MV-4-11 (cell line): ENCODE measurements around the gene FN3K.

Source experiments
- DNase-seq: peaks from one replicate; lab custom pipeline; 2025; lab: John Stamatoyannopoulos, UW

Gene FN3K

DNA sequence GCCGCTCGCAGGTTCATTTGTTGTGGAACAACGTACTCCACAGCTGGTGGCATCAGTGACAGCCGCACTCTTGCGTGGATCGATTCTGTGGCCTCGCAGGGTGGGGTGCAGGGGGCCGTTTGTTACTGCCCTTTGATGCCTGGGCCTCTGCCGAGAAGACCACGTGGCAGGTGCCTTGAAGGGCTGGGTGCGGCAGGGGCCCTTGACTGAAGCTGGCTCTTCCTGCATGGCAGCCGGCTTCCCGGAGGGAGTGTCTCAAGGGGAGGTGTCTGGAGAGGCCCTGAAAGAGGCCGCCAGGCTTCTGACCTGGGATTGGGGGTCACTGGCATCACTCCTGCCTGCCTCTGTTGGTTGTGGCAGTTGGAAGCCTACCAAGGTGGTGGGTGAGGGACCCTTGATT lies 60.2 kb downstream of the FN3K start:
- no peak for DNase-seq

DNA sequence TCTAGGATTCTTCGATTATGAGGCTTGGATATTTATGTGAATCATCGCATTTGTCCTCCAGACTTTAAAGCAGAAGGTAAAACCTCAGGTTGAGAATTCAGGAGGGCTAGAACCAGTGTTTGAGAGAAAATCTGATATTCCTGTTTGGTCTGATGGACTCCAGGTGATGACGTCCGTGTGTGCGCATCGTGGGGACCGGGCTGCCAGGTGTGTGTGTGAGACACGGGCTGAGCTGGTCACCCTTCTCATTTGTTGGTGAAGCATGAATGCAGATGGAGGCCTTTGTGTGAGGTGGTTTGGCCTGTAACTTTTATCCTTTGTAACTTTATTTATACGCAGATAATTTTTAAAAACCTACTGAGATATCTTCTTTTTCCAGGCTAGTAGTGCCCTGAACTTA lies 61.6 kb downstream of the FN3K start:
- DNase-seq, result no peak

DNA sequence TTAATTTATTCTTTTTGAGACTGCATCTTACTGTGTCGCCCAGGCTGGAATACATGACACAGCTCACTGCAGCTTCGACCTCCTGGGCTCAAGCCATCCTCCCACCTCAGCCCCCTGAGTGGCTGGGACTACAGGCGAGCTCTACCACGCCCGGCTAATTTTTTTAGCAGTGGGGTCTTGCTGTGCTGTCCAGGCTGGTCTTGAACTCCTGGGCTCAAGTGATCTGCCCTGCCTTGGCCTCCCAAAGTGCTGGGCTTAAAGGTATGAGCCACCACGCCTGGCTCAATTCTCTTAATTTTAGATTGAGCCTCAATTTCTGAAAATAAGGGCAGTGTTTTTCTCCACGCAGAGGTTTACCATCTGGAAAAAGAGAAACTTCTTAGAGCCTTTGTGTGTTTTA lies 63.3 kb downstream of the FN3K start:
- DNase-seq, result no peak

DNA sequence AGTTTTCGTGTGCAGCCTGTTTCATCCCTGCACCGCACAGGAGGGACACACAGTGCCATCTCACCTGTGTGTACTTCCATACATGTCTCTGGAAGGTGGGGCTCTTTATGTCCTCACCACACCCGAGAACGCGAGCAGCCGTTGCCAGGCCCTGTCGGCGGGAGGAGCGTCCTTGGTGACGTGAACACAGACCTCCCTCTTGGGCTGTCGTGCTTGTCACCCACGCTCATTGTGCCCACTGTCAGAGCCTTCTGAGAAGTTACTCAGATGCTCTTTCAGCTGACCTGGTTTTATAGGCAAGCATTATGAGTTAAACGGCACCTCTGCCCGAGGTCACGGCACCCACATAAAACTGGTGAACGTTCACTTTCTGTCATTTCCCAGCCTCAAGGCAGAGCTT lies 64.2 kb downstream of the FN3K start:
- DNase-seq, result no peak
